NCI-H526 (cell line): ENCODE measurements around the gene CD8A.
"Not testable (repeated sequence)": the region's sequence is repeated elsewhere in the genome, so short reads cannot be mapped to it uniquely, and the experiment has no call there.

Experiments used
- DNase-seq, 2 experiments: peaks; one replicate each; lab custom pipeline; 2025; lab: John Stamatoyannopoulos, UW

Gene CD8A

GRCh38 chr2:86790676-86791572 is at the start of gene CD8A:
Gene CD8A, minus strand, starts transcription at chr2:86790913. Its CDS starts 88 bp downstream, at chr2:86790825.
- DNase-seq, result peak in 1 of 2 experiments; percentile 55

DNA sequence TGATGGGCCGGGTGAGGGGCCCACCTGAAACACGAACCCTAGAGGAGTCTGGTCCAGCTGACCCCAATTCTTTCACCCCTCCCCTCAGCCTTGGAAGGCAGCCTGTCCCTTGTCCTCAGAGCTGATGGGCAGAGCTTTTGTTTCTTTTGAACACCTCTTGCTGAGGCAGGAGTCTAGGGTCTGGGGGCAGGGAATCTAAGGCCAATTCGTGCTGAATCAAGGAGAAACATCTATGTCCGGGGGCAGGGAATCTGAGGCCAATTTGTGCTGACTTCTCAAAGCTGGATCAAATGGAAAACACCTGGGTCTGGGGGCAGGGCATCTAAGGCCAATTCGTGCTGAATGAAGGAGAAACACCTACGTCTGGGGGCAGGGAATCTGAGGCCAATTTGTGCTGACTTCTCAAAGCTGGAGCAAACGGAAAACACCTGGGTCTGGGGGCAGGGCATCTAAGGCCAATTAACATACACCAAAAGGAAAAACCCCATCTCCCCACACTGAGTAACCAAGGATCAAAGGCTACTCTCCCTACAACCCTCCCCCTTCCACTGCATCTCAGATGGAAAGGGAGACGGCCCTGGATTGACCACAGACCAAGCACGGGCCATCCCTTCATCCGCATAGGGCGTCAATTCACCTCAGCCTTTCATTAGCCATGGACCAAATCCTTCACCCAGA is 49.3 kb upstream of the CD8A start:
- DNase-seq, result not testable (repeated sequence)

- DNase-seq, result not testable (repeated sequence)
Measured at GRCh38 chr2:86839455-86839854, 48.7 kb upstream of the CD8A start.

- not testable (repeated sequence) for DNase-seq
Measured at GRCh38 chr2:86837714-86838113, 47.0 kb upstream of the CD8A start.

DNA sequence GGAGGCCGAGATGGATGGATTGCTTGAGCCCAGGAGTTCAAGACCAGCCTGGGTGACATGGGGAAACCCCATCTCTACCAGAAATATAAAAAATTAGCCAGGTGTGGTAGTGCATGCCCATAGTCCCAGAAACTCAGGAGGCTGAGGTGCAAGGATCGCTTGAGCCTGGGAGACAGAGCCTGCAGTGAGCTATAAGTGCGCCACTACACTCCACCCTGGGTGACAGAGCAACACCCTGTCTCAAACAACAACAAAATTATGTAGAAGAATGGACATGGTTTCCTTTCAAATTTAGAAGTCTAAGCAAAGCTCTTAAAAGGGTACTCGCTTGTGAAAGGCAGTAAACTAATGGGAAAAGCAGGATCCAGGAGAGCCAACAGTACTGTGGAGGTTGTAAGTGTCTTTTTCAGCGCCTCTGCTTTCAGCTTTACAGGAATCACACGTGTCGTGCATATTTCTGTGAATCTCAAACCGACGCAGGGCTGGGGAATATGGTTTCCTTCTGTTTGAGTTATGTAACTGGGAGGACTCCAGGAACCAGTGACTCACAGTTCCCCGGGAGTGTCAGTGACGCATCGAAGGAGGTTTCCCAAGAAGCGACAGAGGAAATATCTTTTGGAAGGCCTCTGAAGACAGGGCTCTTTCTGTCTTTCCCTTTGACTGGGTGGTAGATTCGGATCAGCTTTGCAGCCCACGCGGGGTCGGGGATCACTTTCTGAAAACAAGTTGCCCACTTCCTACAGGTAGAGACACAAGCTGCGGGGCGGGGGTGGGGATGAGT is 46.4 kb upstream of the CD8A start:
- not testable (repeated sequence) for DNase-seq

GRCh38 chr2:86835548-86835889 is 44.8 kb upstream of the CD8A start:
- DNase-seq, result not testable (repeated sequence)

GRCh38 chr2:86833315-86833714 is 42.6 kb upstream of the CD8A start:
- DNase-seq, result no peak

DNA sequence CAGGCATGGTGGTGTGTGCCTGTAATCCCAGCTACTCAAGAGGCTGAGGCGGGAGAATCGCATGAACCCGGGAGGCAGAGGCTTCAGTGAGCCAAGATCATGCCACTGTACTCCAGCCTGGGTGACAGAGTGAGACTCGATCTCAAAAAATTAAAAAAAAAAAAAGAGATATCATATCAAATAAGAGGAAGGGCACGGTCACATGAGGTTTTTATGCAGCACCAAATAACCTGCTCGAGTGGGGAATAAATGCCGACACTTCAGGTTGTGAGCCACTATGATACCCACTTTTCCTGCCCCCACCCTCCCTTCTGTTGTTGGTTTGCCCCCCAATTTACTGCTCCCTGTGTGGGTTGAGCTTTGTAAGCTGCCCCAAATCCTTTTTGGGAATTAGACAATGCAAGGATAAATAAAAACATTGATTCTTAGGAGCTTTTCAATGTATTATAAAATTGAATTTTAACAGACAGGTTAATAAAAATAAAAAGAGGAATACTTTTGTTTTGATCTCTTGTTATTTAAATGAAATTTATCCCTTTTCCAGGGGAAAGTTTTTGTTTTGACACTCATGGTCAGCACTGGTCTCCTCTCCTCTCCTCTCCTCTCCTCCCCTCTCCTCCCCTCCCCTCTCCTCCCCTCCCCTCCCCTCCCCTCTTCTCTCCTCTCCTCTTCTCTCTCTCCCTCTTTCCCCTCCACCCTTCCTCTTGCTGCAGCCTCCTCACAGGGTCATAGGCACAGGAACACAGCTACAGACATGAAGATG is 41.8 kb upstream of the CD8A start:
- DNase-seq, result no peak

GRCh38 chr2:86831537-86831936 is 40.8 kb upstream of the CD8A start:
- no peak for DNase-seq

DNA sequence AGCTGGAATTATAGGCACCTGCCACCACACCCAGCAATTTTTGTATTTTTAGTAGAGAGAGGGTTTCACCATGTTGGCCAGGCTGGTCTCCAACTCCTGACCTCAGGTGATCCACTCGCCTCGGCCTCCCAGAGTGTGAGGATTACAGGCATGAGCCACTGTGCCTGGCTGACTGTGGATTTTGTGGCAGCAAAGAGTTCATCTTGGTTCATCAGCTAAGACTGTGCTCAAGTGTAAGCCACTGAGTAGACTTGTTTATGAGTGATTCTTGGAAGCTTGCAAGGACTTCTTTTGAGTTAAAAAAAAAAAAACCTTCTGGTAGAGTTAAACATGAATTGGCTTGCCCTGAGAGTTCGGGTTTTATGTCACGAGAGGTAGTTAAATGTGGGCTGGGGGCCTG is 36.2 kb upstream of the CD8A start:
- DNase-seq, result no peak

GRCh38 chr2:86825693-86826381 is 35.1 kb upstream of the CD8A start:
- DNase-seq, result no peak

GRCh38 chr2:86825036-86825692 is 34.5 kb upstream of the CD8A start:
- no peak for DNase-seq

DNA sequence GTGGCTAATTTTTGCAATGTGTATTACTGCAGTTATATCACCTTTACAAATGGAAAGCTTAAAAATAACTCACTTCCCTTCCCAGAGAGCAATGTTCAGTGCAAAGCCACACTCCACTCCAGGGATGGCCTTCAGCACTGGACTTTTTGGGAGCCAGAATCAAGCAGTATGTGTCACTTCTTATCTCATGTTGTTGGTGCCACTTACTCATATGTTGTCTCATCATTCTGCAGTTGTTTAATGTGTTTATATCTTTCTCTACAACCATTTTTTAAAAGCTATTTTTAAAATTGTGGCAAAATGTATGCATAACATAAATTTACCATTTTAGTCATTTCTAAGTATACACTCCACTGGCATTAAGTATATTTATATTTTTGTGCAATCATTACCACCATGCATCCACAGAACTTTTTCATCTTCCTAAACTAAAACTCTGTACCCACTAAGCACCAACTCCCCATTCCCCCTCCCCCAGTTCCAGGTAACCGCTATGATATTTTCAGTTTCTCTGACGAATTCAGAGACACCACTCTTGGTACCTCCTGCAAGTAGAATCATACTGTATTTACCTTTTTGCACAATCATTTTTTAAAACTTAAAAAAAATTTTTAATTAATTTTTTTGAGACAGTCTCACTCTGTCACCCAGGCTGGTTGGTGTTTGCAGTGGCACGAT is 32.1 kb upstream of the CD8A start:
- DNase-seq, result no peak

DNA sequence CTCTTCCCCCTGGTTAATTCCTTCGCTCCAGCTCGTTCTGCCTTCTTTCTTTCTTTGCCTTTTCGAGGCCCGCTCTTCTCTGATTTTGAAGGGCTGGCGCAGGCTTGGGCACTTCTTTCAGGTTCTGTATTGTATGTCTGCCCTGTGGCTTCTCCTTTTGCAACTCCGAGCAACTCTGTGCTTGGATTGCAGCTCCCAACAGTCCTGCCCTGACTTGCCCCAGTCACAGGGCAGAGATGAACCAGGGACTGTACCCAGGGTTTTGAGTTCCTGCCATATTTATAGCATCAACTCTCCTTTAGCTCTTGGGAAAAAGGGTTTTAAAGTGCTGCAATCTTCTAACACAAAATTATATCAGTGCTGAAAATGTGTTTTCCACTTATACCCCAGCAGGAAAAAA is 31.1 kb upstream of the CD8A start:
- no peak for DNase-seq

- no peak for DNase-seq
Measured at GRCh38 chr2:86821306-86821705, 30.6 kb upstream of the CD8A start.

GRCh38 chr2:86818957-86819356 is 28.2 kb upstream of the CD8A start:
- DNase-seq, result no peak

DNA sequence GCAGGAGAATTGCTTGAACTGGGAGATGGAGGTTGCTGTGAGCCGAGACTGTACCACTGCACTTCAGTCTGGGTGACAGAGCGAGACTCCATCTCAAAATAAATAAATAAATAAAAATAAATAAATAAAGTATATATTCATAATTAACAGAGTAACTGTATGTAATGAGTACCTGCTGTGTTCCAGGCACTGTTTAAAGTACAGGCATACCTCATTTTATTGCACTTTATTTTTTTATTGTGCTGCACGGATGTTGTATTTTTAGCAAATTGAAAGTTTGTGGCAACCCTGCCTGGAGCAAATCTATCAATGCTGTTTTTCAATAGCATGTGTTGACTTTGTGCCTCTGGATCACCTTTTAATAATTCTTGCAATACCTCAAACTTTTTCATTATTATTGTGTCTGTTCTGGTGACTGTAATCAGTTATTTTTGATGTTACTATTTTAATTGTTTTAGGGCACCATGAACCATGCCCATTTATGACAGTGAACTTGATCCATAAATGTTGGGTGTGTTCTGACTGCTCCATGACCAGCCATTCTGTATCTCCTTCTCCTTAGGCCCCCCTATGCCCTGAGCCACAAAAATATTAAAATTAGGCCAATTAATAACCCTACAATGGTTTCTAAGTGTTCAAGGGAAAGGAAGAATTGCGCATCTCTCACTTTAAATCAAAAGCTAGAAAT is 27.5 kb upstream of the CD8A start:
- DNase-seq, result no peak

- no peak for DNase-seq
Measured at GRCh38 chr2:86815611-86816010, 24.9 kb upstream of the CD8A start.

- DNase-seq, result no peak
Measured at GRCh38 chr2:86809481-86810121, 18.9 kb upstream of the CD8A start.
